HepG2 (cell line): Measurements from ENCODE around the gene KRT14. TPM values are rescaled to one million over a fixed set of nuclear protein-coding genes. Genes with fewer than 3 reads are reported as not detected.

ENCODE experiments used
- ATAC-seq: fragments of 200-7000 bp; cut with Tn5 transposase; 3 replicates; pipeline ENCODE4 v1.9.1; 2020; ENCODE audit warnings: mild to moderate bottlenecking, moderate library complexity
- BruUV-seq: library from RNA; stranded (reverse); fragments of 400-500 nt; replicated peaks from 2 replicates; lab custom pipeline; 2021; lab: Mats Ljungman, UMichigan
- CTCF ChIA-PET: fragments of 300-600 bp; formaldehyde crosslinking; extraction: SDS; loops from one replicate; lab custom pipeline; 2021; ENCODE audit warnings: low total read pairs, inconsistent platforms, low intra/inter-chr PET ratio; lab: Yijun Ruan, JAX
- POLR2A ChIA-PET: fragments of 350-600 bp; sonication (Branson Sonifier 250); formaldehyde crosslinking; loops from one replicate; lab custom pipeline; 2020; ENCODE audit warnings: antibody characterized with exemption, inconsistent platforms; lab: Yijun Ruan, JAX
- DNase-seq: peaks from one replicate; pipeline ENCODE4 v3.0.0-alpha.2; 2015; ENCODE audit warnings: low spot score
- FAIRE-seq: peaks from 3 replicates; lab custom pipeline; 2011; peaks lifted over from hg19 to GRCh38; lab: Jason Lieb, UNC
- H2AFZ ChIP-seq: one replicate; pipeline ENCODE4 v1.6.1; 2011; ENCODE audit warnings: low read length, inconsistent platforms
- H3K27ac ChIP-seq: fragments of 300-600 bp; 3 replicates; pipeline ENCODE4 v1.8.0; 2011; ENCODE audit warnings: mixed run types, mild to moderate bottlenecking, mixed read lengths, low read length, inconsistent platforms; ENCODE audit not compliant: insufficient read depth; ENCODE audit errors: extremely low read length
- H3K27me3 ChIP-seq, 2 experiments: fragments of 200-600 bp in 1 of 2; 2 replicates in 1 of 2; 3 replicates in 1 of 2; pipeline versions ENCODE4 v1.6.0 to v1.8.0; 2011; ENCODE audit warnings: low read length in 2 of 2, mild to moderate bottlenecking in 2 of 2, moderate library complexity in 2 of 2, inconsistent platforms in 1 of 2; ENCODE audit not compliant: insufficient read depth in 2 of 2, control insufficient read depth in 1 of 2
- H3K36me3 ChIP-seq, 2 experiments: fragments of 200-600 bp in 1 of 2; replicated peaks in 1 of 2; 2 replicates in 1 of 2; 3 replicates in 1 of 2; pipeline versions ENCODE4 v1.5.1 to v1.8.0; 2011; ENCODE audit warnings: low read length in 2 of 2, inconsistent platforms in 1 of 2; ENCODE audit not compliant: insufficient read depth in 2 of 2, control insufficient read depth in 1 of 2
- H3K4me1 ChIP-seq: 2 replicates; pipeline ENCODE4 v1.5.1; 2012; ENCODE audit warnings: low read length, inconsistent platforms; ENCODE audit not compliant: insufficient read depth
- H3K4me2 ChIP-seq: 2 replicates; pipeline ENCODE4 v1.6.0; 2011; ENCODE audit warnings: low read depth, low read length, inconsistent platforms
- H3K4me3 ChIP-seq, 3 experiments: fragments of 200-600 bp in 1 of 3; sonication (generic), shearing (Covaris generic) in 1 of 3; replicated peaks in 1 of 3; 2 replicates each; pipeline ENCODE4 v1.5.1; 2011 to 2016; ENCODE audit warnings: low read length in 3 of 3, inconsistent platforms in 2 of 3, low read depth in 2 of 3, mild to moderate bottlenecking in 2 of 3, control low read depth in 1 of 3, mixed read lengths in 1 of 3; ENCODE audit not compliant: insufficient read depth in 1 of 3
- H3K79me2 ChIP-seq: one replicate; pipeline ENCODE4 v1.6.1; 2011; ENCODE audit warnings: low read length, inconsistent platforms; ENCODE audit not compliant: insufficient read depth
- H3K9ac ChIP-seq: 2 replicates; pipeline ENCODE4 v1.6.0; 2011; ENCODE audit warnings: mild to moderate bottlenecking, low read depth, low read length, inconsistent platforms; ENCODE audit not compliant: insufficient read depth
- H3K9me3 ChIP-seq: 2 replicates; pipeline ENCODE4 v1.5.1; 2012; ENCODE audit warnings: mild to moderate bottlenecking, low read length
- H4K20me1 ChIP-seq: 2 replicates; pipeline ENCODE4 v1.6.0; 2011; ENCODE audit warnings: inconsistent platforms, mild to moderate bottlenecking, low read length, moderate library complexity; ENCODE audit not compliant: insufficient read depth
- BRF2 ChIP-seq: sonication (generic); formaldehyde crosslinking; IDR thresholded peaks from 2 replicates; pipeline ENCODE4 v1.8.1; 2022; ENCODE audit warnings: mild to moderate bottlenecking, missing genetic modification reagents
- CBX5 ChIP-seq: sonication (generic); formaldehyde crosslinking; IDR thresholded peaks from 2 replicates; pipeline ENCODE4 v1.4.0; 2020; ENCODE audit warnings: missing genetic modification reagents, borderline replicate concordance
- DNMT1 ChIP-seq: sonication (generic); formaldehyde crosslinking; IDR thresholded peaks from 2 replicates; pipeline ENCODE4 v1.5.1; 2020; ENCODE audit warnings: mild to moderate bottlenecking, missing genetic modification reagents
- FOXA3 ChIP-seq: IDR thresholded peaks from 2 replicates; pipeline ENCODE4 v1.6.1; 2016; ENCODE audit warnings: missing genetic modification reagents, missing compliant biosample characterization
- FOXK1 ChIP-seq: sonication (generic); formaldehyde crosslinking; IDR thresholded peaks from 2 replicates; pipeline ENCODE4 v1.4.0; 2020; ENCODE audit warnings: low read depth, missing genetic modification reagents, borderline replicate concordance
- HMGA1 ChIP-seq: sonication (generic); formaldehyde crosslinking; conservative IDR thresholded peaks from 2 replicates; pipeline ENCODE4 v1.4.0; 2020; ENCODE audit warnings: missing genetic modification reagents
- NFRKB ChIP-seq: fragments of 450-650 bp; IDR thresholded peaks from 2 replicates; pipeline ENCODE4 v1.6.1; 2017
- SP4 ChIP-seq: sonication (generic); formaldehyde crosslinking; IDR thresholded peaks from 2 replicates; pipeline ENCODE4 v1.8.1; 2023; ENCODE audit warnings: mild to moderate bottlenecking, missing genetic modification reagents
- STAT6 ChIP-seq: sonication (generic); formaldehyde crosslinking; IDR thresholded peaks from 2 replicates; pipeline ENCODE4 v1.4.0; 2020; ENCODE audit warnings: missing genetic modification reagents, mild to moderate bottlenecking, borderline replicate concordance
- ZBTB26 ChIP-seq: IDR thresholded peaks from 2 replicates; pipeline ENCODE4 v1.6.1; 2016; ENCODE audit warnings: missing compliant biosample characterization, missing genetic modification reagents, borderline replicate concordance
- ZC3H4 ChIP-seq: sonication (generic); formaldehyde crosslinking; IDR thresholded peaks from 2 replicates; pipeline ENCODE4 v1.4.0; 2020; ENCODE audit warnings: missing genetic modification reagents, borderline replicate concordance
- ZNF879 ChIP-seq: sonication (generic); formaldehyde crosslinking; IDR thresholded peaks from 2 replicates; pipeline ENCODE4 v1.8.1; 2023; ENCODE audit warnings: missing genetic modification reagents
- WGBS: methylation state at CpG from one replicate; pipeline ENCODE4 v1.1.6; 2017; ENCODE audit warnings: low lambda C conversion rate; 5-methylcytosine and 5-hydroxymethylcytosine counted together
- in situ Hi-C: cut with HindIII; loops from 2 replicates; pipeline ENCODE4 v1.10.0; 2017; ENCODE audit warnings: low pct_unique_long_range_greater_than_20kb; ENCODE audit not compliant: extremely low pct_ligation_motif_present
- intact Hi-C: fragments of 100-400 bp; cut with micrococcal nuclease; formaldehyde crosslinking; loops from one replicate; pipeline ENCODE4 v1.10.0; 2022; ENCODE audit not compliant: unreplicated experiment
- polyA plus RNA-seq, 8 experiments: library from polyadenylated mRNA; depleted of rRNA in 3 of 8; stranded (reverse) in 7 of 8; unstranded in 1 of 8; fragments of >200 nt; fragmentation: Illumina TruSeq in 4 of 8; extraction: Trizol in 4 of 8; gene quantifications; 2 replicates each; pipeline versions ENCODE4 v1.2.1 to v1.2.3, GENCODE V29; 2011 to 2016; ENCODE audit warnings: low read depth in 4 of 8, missing spikeins in 1 of 8, mixed read lengths in 1 of 8; ENCODE audit not compliant: insufficient read depth in 1 of 8
- total RNA-seq, 5 experiments: library from RNA; depleted of rRNA; stranded (reverse); fragments of >200 nt; fragmentation: Illumina TruSeq; extraction: Trizol; gene quantifications; 2 replicates each; pipeline ENCODE4 v1.2.3, GENCODE V29; 2016; ENCODE audit warnings: low read depth in 1 of 5
- TF ChIP-seq, protein P1 (sequence below): sonication (generic); formaldehyde crosslinking; IDR thresholded peaks from 2 replicates; pipeline ENCODE4 v1.4.0; 2020; ENCODE audit warnings: mild to moderate bottlenecking, missing genetic modification reagents
- TF ChIP-seq, protein P2 (sequence below): IDR thresholded peaks from 2 replicates; pipeline ENCODE4 v1.4.0; 2020; ENCODE audit warnings: mild to moderate bottlenecking, missing genetic modification reagents

KRT14 gene
- total and polyA plus RNA-seq, 2 of the 13 experiments (the other 11 are each of a cell fraction or from before 2014, with no cell fraction given): 0.09 TPM; not detected in 1

- Histone ChIP-seq H3K79me2 (no peaks in the 10 kb centered on the region), H3K4me2 (no peak overlapping the region), H3K4me3 (no peak overlapping the region), H3K9ac (no peak overlapping the region), H3K27ac (no peak overlapping the region), H3K27me3 (peaks cover 9 to 47% of the 10 kb centered on the region in 2 experiments; a peak in 4 of 5 replicates), H3K36me3 (no peaks in the 10 kb centered on the region), H3K4me1 (no peaks in the 10 kb centered on the region; the same call in 1 of the 2 replicates), H4K20me1 (no peaks in the 10 kb centered on the region), H3K9me3 (no peaks in the 10 kb centered on the region), H2AFZ (no peak overlapping the region)
- CTCF ChIA-PET: no interaction called here
- ATAC-seq (no peak), DNase-seq (no peak), FAIRE-seq (no peak)
- no peak for TF ChIP-seq FOXK1 (CRISPR knock-in tag)
- TF ChIP-seq ZNF879 (CRISPR knock-in tag): no peak
- TF ChIP-seq DNMT1 (CRISPR knock-in tag): no peak
- TF ChIP-seq NFRKB: no peak
- TF ChIP-seq HMGA1: no peak
- no peak for TF ChIP-seq STAT6
- no peak for TF ChIP-seq FOXA3 (CRISPR knock-in tag)
- TF ChIP-seq, protein P1, sequence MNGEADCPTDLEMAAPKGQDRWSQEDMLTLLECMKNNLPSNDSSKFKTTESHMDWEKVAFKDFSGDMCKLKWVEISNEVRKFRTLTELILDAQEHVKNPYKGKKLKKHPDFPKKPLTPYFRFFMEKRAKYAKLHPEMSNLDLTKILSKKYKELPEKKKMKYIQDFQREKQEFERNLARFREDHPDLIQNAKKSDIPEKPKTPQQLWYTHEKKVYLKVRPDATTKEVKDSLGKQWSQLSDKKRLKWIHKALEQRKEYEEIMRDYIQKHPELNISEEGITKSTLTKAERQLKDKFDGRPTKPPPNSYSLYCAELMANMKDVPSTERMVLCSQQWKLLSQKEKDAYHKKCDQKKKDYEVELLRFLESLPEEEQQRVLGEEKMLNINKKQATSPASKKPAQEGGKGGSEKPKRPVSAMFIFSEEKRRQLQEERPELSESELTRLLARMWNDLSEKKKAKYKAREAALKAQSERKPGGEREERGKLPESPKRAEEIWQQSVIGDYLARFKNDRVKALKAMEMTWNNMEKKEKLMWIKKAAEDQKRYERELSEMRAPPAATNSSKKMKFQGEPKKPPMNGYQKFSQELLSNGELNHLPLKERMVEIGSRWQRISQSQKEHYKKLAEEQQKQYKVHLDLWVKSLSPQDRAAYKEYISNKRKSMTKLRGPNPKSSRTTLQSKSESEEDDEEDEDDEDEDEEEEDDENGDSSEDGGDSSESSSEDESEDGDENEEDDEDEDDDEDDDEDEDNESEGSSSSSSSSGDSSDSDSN: no peak
- no peak for TF ChIP-seq ZC3H4
- TF ChIP-seq ZBTB26: no peak
- no peak for TF ChIP-seq BRF2
- TF ChIP-seq, protein P2, sequence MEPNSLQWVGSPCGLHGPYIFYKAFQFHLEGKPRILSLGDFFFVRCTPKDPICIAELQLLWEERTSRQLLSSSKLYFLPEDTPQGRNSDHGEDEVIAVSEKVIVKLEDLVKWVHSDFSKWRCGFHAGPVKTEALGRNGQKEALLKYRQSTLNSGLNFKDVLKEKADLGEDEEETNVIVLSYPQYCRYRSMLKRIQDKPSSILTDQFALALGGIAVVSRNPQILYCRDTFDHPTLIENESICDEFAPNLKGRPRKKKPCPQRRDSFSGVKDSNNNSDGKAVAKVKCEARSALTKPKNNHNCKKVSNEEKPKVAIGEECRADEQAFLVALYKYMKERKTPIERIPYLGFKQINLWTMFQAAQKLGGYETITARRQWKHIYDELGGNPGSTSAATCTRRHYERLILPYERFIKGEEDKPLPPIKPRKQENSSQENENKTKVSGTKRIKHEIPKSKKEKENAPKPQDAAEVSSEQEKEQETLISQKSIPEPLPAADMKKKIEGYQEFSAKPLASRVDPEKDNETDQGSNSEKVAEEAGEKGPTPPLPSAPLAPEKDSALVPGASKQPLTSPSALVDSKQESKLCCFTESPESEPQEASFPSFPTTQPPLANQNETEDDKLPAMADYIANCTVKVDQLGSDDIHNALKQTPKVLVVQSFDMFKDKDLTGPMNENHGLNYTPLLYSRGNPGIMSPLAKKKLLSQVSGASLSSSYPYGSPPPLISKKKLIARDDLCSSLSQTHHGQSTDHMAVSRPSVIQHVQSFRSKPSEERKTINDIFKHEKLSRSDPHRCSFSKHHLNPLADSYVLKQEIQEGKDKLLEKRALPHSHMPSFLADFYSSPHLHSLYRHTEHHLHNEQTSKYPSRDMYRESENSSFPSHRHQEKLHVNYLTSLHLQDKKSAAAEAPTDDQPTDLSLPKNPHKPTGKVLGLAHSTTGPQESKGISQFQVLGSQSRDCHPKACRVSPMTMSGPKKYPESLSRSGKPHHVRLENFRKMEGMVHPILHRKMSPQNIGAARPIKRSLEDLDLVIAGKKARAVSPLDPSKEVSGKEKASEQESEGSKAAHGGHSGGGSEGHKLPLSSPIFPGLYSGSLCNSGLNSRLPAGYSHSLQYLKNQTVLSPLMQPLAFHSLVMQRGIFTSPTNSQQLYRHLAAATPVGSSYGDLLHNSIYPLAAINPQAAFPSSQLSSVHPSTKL (CRISPR knock-in tag): no peak
- no peak for TF ChIP-seq SP4
- TF ChIP-seq CBX5 (CRISPR knock-in tag): no peak
- no TSS peak for BruUV-seq
- POLR2A ChIA-PET: no interaction called here
- in situ Hi-C loops: no loop called here
- intact Hi-C loops: no loop called here
- WGBS: 31% methylated on average over 14 of the region's 16 CpGs
Observed at GRCh38 chr17:41625602-41626001, 38.9 kb upstream of the KRT14 start.
